Endometrial microvascular endothelial cells (primary cell): ENCODE results near the gene BTNL9. TPM values are rescaled to one million over a fixed set of nuclear protein-coding genes. Genes with fewer than 3 reads are reported as not detected.

Source experiments
- in situ Hi-C: cut with HindIII; loops from 2 replicates; pipeline ENCODE4 v1.10.0; 2017; ENCODE audit warnings: low sequenced_read_pairs, low pct_unique_long_range_greater_than_20kb; ENCODE audit errors: inconsistent ontology term
- total RNA-seq: library from RNA; depleted of rRNA; stranded (reverse); fragments of >200 nt; gene quantifications from one replicate; pipeline ENCODE4 v1.2.3, GENCODE V29; 2015; ENCODE audit errors: inconsistent ontology term

The BTNL9 gene
- total RNA-seq, 1 donor from 2014 or later = not detected

DNA sequence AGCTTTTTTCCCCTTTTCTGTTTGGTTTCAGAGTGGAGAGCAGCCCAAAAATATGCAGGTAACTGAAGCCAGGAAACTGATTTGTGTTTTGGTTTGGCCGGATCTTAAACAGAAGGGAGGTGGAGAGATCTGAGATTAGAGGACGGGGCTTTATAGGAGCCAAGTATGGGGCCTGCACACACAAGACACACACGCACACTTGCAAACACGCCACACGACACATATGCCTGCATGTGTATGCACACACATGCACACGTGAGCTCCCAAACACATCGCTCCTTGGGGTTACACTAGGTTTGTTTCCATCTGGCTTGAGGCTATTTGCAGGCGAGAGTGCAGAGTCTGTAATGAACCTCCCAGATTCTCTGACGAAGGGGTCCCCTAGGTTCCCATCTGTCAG lies 18.3 kb downstream of the BTNL9 start:
- in situ Hi-C loops = no loop called here

DNA sequence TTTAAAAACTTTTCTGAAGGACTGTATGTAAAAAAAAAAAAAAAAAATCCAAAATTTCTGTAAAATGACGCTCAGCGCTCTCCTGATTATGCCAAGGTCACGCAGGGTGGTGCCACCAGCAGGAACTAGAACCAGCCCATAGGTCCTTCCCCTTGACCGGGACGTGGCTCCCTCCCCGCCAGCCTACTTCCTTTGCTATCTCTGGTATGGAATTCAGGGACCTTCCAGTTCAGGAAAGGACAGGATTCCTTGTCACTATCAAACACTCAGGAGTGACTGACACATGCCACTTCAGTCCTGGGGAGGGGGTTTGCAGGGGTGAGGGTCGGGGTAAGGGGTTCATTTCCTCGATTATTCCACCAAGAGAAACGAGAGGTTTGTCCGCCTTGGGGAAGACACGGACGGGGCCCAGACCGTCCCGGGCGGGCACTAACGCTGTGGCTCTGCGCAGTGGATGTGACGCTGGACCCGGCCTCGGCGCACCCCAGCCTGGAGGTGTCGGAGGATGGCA lies 18.8 kb downstream of the BTNL9 start:
- in situ Hi-C loops = no loop called here

GRCh38 chr5:181059297-181060230 lies 19.5 kb downstream of the BTNL9 start:
- in situ Hi-C loops = no loop called here

- in situ Hi-C loops = no loop called here
Measured at GRCh38 chr5:181060231-181060590, 20.1 kb downstream of the BTNL9 start.

GRCh38 chr5:181060924-181061323 lies 20.9 kb downstream of the BTNL9 start:
- in situ Hi-C loops = no loop called here

- in situ Hi-C loops = no loop called here
Measured at GRCh38 chr5:181061645-181062044, 21.6 kb downstream of the BTNL9 start.

- in situ Hi-C loops = no loop called here
Measured at GRCh38 chr5:181062631-181063030, 22.6 kb downstream of the BTNL9 start.

GRCh38 chr5:181063514-181063913 lies 23.4 kb downstream of the BTNL9 start:
- in situ Hi-C loops = no loop called here

DNA sequence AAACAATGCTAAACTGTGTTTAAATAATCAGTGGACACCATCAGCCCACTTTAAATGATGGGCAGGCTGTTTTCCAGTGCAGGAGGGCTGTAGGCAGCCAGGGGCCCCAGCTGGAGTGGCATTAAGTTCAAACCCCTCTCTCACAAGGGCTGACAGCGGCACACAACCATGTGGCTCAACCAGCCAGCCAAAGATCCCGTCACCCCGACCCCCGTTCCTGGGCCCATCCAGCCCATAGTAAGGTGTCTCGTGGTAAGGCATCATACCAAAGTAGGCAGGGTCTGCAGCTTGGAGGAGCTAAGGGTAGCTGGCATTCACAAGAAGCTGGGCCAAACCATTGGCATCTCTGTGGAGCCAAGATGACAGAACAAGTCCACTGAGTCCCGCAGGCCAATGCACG lies 24.9 kb downstream of the BTNL9 start:
- in situ Hi-C loops = no loop called here

- in situ Hi-C loops = no loop called here
Measured at GRCh38 chr5:181069767-181070491, 29.9 kb downstream of the BTNL9 start.

DNA sequence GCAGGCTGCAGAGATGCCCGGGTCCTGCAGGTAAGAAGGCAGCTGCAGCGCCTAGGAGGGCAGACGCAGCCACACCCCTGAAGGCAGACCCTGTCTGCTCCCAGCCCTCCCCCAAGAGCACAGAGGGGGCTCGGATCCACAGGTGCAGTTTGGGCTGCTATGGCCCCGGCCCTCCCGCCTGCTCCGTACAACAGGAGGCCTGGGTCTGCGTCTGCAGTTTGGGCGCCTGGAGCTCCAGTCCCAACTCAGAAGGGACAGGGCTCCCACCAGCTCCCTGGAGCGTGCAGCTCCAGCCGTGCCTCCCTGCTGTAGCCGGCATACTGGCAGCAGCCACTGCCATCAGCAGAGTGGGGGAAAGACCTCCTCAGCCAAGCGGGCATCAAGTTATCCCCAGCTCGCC lies 30.5 kb downstream of the BTNL9 start:
- in situ Hi-C loops = no loop called here

DNA sequence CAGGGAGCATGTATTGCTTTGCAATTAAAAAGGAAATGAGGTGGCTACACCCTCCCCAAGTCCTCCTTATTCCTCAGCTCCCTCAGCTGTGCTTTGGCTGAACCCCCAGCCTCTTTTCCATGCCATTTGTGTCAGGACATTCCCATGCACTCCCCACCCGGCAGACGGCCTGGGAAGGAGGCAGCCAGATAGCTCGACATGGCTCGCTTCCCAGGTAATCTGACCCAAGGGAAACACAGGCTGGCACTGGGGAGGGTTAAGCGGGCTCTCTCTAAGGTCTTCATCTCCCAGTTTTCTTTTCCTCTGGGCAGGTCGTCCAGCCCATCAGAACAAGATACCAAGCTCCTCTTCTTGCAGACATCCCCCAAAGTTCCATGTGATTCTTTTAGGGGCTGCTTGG lies 31.2 kb downstream of the BTNL9 start:
- in situ Hi-C loops = no loop called here

- in situ Hi-C loops = no loop called here
Measured at GRCh38 chr5:181076920-181077319, 36.9 kb downstream of the BTNL9 start.

DNA sequence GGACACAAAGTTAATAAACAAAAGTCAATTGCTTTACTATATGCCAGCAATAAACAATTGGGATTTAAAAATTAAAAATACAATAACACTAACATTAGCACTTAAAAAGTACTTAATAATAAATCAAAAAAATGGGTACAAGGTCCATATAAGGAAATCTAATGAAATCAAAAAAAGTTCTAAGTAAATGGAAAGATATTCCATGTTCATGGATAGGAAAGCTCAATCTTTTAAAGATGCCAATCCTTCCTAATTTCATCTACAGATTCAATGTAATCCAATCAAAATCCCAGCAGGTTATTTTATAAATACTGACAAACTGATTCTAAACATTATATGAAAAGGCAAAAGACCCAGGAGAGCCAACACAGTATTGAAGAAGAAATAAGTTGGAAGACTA lies 41.9 kb downstream of the BTNL9 start:
- in situ Hi-C loops = no loop called here

DNA sequence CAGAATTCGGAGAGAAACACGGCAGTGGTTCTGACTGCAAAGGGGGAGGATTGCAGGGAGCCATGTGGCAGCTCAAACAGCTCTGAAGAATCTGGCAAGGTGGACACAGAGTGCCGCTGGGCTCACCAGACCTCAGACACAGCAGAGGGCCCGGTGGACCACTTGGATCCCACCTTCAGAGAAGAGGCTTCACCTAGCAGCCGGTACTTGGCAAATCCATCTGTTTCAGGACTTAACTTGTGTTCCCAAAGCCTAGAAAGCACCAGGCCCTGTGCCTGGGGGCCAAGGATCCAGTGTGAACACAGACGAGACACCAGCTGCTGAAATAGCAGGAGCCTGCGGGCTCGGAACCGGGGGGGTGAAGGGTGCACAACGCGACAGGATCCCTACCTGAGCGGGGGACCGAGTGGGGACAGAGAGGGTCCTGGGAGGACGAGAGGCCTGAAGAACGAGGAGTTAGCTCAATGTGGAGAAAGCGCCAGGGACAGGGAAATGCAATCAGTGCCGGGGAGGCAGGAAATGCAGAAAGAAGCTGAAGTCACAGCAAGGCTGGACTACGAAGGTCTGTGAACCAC lies 44.6 kb downstream of the BTNL9 start:
- in situ Hi-C loops = no loop called here

- in situ Hi-C loops = no loop called here
Measured at GRCh38 chr5:181086026-181086883, 46.2 kb downstream of the BTNL9 start.

DNA sequence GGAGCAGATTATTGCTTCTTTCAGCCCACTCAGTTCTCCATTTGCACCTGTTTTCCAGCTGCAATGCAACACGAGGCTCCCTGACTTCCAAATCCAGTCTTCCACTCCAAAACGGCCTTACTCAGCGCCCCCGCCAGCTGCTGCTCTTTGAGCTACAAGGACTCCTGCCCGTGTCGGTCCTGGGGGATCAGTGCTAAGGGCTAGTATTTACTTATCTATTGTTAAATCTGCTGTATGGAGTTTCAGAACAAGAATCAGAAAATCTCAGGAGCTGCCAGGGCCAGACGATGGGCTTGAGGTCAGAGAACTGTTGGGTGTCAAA lies 46.8 kb downstream of the BTNL9 start:
- in situ Hi-C loops = no loop called here

- in situ Hi-C loops = no loop called here
Measured at GRCh38 chr5:181087309-181087708, 47.2 kb downstream of the BTNL9 start.

GRCh38 chr5:181088289-181088688 lies 48.2 kb downstream of the BTNL9 start:
- in situ Hi-C loops = no loop called here
